Measurements from ENCODE around the gene KPNA6.

Gene KPNA6

GRCh38 chr1:32195972-32196823, 88.3 kb downstream of the KPNA6 start:
- TF ChIP-seq CTCF (IDR thresholded peaks at IDR 0.05): no peak

GRCh38 chr1:32197074-32197473, 89.2 kb downstream of the KPNA6 start:
- TF ChIP-seq CTCF (IDR thresholded peaks at IDR 0.05): no peak

- TF ChIP-seq CTCF (IDR thresholded peaks at IDR 0.05): no peak
Observed at GRCh38 chr1:32197837-32198236, 90.0 kb downstream of the KPNA6 start.

GRCh38 chr1:32198237-32199042, 90.6 kb downstream of the KPNA6 start:
- no peak for TF ChIP-seq CTCF (IDR thresholded peaks at IDR 0.05)

DNA sequence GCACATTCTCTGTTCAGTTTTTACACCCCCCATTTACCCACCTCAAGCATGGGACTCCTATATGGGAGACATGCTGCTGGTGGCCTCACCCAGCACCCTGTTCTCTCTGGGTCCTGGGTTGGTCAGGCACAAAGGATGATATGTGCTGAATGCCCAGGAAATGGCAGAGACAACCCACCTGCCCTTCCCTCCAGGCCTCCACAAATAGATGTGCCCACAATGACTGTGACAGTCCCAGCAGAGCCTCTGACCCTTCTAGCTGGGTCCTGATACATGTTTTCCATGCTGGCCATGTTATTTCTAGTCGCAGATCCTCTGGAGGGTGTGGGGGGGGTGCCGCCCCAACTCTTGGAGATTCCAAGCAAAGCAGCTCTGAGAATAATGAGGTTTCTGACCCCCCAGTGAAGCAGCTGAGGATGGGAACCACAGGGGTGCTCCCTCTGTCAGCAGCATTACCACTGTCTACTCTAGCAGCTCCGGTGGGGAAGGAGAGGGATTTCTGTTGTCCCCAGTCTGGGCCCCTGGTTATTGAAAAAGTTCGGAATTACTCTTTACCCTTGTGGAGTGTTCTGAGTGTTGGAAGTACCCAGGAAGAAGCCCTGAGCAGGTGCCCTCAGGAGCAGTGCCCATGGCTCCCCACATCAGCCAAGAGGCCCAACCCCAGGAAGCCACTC, 91.3 kb downstream of the KPNA6 start:
- TF ChIP-seq CTCF (IDR thresholded peaks at IDR 0.05): no peak

- no peak for TF ChIP-seq CTCF (IDR thresholded peaks at IDR 0.05)
Observed at GRCh38 chr1:32199717-32200072, 91.8 kb downstream of the KPNA6 start.

DNA sequence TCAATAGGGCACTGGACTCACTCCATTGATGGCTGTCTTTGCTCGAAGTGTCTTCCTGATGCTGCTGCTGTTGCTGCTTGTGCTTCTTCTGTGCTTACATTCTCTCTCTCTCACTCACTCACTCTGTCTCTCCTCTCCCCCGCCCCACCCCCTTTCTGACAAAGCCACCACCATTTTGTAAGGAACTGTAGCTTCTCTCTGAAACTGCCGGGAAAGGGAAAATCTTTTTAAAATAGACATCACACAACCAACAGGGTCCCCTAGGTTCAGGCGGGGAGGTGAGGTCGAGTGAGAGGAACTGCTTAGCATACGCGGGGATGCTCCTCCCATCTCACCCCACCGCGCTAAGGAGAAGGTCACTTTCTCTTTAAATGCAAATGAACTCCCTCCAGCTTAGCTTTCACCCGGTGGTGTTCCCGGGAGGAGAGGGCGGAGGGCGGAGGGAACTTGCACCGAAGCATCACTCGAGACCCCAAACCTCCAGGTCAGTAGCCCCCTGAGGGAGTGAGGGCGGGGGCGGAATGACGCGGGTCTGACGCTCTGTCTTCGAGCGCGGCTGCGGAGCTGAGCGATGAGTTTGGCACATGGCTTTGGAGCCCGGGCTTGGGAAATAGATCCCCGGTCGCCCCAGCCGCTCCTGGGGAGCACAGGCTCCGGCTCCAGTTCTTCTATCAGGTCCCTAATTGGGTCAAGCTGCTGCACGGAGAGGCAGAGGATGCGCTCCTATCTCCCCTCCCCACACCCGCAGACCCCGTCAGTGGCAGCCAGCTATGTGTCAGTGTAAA, 92.6 kb downstream of the KPNA6 start, which contains the start of gene CCDC28B:
Gene CCDC28B (plus strand): TSS at position 370 of the 785 bp plus-strand sequence. CDS start 1,341 bp downstream, outside the sequence.
- TF ChIP-seq CTCF (IDR thresholded peaks at IDR 0.05): no peak

Measured in LNCAP (cell line).